OCI-LY1 (cell line): ENCODE results near the gene PSTPIP1.
A peak's percentile ranks its signal among the peaks of the same experiment; 100 is the strongest.

ENCODE experiments used
- H2AFZ ChIP-seq: fragments of 200-600 bp; sonication (generic), shearing (Covaris generic); 2 replicates; pipeline ENCODE4 v1.6.0; 2014; ENCODE audit warnings: antibody characterized with exemption, mild to moderate bottlenecking, low read length
- H3F3A ChIP-seq: fragments of 200-600 bp; sonication (generic), shearing (Covaris generic); 2 replicates; pipeline ENCODE4 v1.6.0; 2014; ENCODE audit warnings: mild to moderate bottlenecking, antibody characterized with exemption, low read length, moderate library complexity; ENCODE audit not compliant: insufficient read depth
- H3K27ac ChIP-seq: fragments of 200-600 bp; sonication (generic); 2 replicates; pipeline ENCODE4 v1.5.1; 2014; ENCODE audit warnings: low read length, mixed run types, mild to moderate bottlenecking, low read depth; ENCODE audit not compliant: poor library complexity, severe bottlenecking
- H3K27me3 ChIP-seq: fragments of 200-600 bp; sonication (generic); 2 replicates; pipeline ENCODE4 v1.6.0; 2014; ENCODE audit warnings: antibody characterized with exemption, mild to moderate bottlenecking, low read length, moderate library complexity; ENCODE audit not compliant: insufficient read depth
- H3K36me3 ChIP-seq: fragments of 200-600 bp; sonication (generic); 2 replicates; pipeline ENCODE4 v1.6.1; 2014; ENCODE audit warnings: mild to moderate bottlenecking, antibody characterized with exemption, low read length, moderate library complexity, mixed read lengths; ENCODE audit not compliant: insufficient read depth
- H3K4me1 ChIP-seq: fragments of 200-600 bp; sonication (generic); 2 replicates; pipeline ENCODE4 v1.5.1; 2014; ENCODE audit warnings: mild to moderate bottlenecking, low read length, moderate library complexity; ENCODE audit not compliant: insufficient read depth, severe bottlenecking
- H3K4me2 ChIP-seq: fragments of 200-600 bp; sonication (generic), shearing (Covaris generic); 2 replicates; pipeline ENCODE4 v1.6.1; 2014; ENCODE audit warnings: low read length
- H3K4me3 ChIP-seq: fragments of 200-600 bp; sonication (generic); 2 replicates; pipeline ENCODE4 v1.5.1; 2014; ENCODE audit warnings: low read length, low read depth, mild to moderate bottlenecking, mixed read lengths; ENCODE audit not compliant: poor library complexity, severe bottlenecking
- H3K79me2 ChIP-seq: fragments of 200-600 bp; shearing (Covaris generic); 2 replicates; pipeline ENCODE4 v1.6.1; 2016; ENCODE audit warnings: mixed run types, low read length, mixed read lengths; ENCODE audit not compliant: insufficient read depth
- H3K9ac ChIP-seq: fragments of 200-600 bp; sonication (generic), shearing (Covaris generic); 2 replicates; pipeline ENCODE4 v1.6.1; 2014; ENCODE audit warnings: mild to moderate bottlenecking, low read length, mixed read lengths
- H3K9me2 ChIP-seq: fragments of 200-600 bp; sonication (generic), shearing (Covaris generic); 2 replicates; pipeline ENCODE4 v1.6.1; 2014; ENCODE audit warnings: low read depth, mild to moderate bottlenecking, low read length, mixed read lengths
- H3K9me3 ChIP-seq: fragments of 200-600 bp; shearing (Covaris generic); 2 replicates; pipeline ENCODE4 v1.6.1; 2014; ENCODE audit warnings: low read length, mixed read lengths
- H4K20me1 ChIP-seq: fragments of 200-600 bp; sonication (generic), shearing (Covaris generic); 2 replicates; pipeline ENCODE4 v1.6.0; 2016; ENCODE audit warnings: mild to moderate bottlenecking, low read length; ENCODE audit not compliant: insufficient read depth
- EZH2 ChIP-seq: fragments of 200-600 bp; sonication (generic), shearing (Covaris generic); IDR thresholded peaks from 2 replicates; pipeline ENCODE4 v1.8.0; 2017; ENCODE audit warnings: borderline replicate concordance, mixed run types, mild to moderate bottlenecking, antibody characterized with exemption, low read length, moderate library complexity, mixed read lengths
- TF ChIP-seq, protein P1 (sequence below): fragments of 200-600 bp; sonication (generic), shearing (Covaris generic); IDR thresholded peaks from 2 replicates; pipeline ENCODE4 v1.5.1; 2017; ENCODE audit warnings: mild to moderate bottlenecking, antibody characterized with exemption, low read length, moderate library complexity, mixed read lengths

PSTPIP1 gene

DNA sequence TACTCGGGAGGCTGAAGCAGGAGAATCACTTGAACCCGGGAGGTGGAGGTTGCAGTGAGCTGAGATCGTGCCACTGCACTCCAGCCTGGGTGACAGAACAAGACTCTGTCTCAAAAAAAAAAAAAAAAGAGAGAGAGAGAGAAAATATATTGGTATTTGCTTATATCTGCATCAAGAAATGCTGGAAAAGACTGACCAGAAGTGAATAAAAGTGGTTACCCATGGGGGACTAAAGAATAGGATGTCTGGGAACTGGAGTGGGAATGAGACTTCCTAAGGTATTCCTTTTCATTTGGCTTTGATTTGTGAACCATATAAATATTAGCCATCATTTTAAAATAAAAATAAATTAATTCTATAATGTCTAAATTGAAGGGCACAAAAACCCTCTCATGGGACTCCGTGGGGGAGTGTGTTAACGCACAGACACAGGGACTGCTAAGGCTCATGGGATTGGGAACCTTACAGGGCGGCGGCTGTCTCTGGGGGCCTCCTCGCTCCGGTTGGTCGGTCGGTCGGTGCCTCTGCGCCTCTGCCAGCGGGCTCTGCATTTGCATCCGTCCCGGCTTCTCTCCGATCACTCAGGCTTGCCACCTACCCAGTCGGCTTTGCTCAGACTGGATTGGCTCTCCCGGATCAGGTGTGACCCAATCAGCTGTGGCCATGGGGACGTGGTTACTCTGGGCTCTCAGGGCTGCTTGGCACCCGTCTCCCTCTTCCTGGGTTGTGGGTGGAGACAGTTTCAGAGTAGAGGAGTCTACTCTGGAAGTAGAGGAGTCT lies 88.6 kb downstream of the PSTPIP1 start:
- Histone ChIP-seq H3K4me2 (peak overlapping the region; percentile 73), H3K27me3 (no peaks in the 10 kb centered on the region), H3K4me1 (peaks cover 29% of the 10 kb centered on the region), H3K9me3 (no peaks in the 10 kb centered on the region), H3K9me2 (no peaks in the 10 kb centered on the region), H3K9ac (peak overlapping the region; percentile 50; the same call in 1 of the 2 replicates), H4K20me1 (no peaks in the 10 kb centered on the region), H3K4me3 (peak overlapping the region; percentile 58), H3K36me3 (no peaks in the 10 kb centered on the region), H3K79me2 (no peaks in the 10 kb centered on the region), H3K27ac (peak overlapping the region; percentile 61), H3F3A (no peaks in the 10 kb centered on the region), H2AFZ (peak overlapping the region; percentile 60; the same call in 1 of the 2 replicates)
- no peak for TF ChIP-seq EZH2
- TF ChIP-seq, protein P1, sequence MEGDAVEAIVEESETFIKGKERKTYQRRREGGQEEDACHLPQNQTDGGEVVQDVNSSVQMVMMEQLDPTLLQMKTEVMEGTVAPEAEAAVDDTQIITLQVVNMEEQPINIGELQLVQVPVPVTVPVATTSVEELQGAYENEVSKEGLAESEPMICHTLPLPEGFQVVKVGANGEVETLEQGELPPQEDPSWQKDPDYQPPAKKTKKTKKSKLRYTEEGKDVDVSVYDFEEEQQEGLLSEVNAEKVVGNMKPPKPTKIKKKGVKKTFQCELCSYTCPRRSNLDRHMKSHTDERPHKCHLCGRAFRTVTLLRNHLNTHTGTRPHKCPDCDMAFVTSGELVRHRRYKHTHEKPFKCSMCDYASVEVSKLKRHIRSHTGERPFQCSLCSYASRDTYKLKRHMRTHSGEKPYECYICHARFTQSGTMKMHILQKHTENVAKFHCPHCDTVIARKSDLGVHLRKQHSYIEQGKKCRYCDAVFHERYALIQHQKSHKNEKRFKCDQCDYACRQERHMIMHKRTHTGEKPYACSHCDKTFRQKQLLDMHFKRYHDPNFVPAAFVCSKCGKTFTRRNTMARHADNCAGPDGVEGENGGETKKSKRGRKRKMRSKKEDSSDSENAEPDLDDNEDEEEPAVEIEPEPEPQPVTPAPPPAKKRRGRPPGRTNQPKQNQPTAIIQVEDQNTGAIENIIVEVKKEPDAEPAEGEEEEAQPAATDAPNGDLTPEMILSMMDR = no peak

DNA sequence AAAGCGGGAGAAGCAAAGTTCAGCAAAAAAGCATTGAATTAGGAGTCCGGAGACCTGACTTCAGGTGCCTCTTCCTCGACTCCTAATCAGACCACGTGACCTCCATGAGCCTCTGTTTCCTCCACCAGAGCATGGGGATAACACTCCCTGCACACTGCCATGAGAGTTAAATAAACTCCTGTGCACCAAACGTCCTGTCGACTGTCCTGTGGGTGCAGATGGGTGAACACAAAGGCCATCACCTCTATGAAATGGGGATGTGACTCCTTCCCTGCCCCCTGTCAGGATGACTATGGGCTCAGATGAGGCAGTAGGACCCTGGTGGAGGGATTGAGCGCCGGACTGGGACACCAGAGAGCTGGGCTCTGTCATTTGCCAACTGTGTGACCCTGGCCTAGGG lies 89.5 kb downstream of the PSTPIP1 start:
- peak overlapping the region; percentile 73 for H3K4me2 ChIP-seq
- no peaks in the 10 kb centered on the region for H3K9me3 ChIP-seq
- H3K79me2 ChIP-seq = no peaks in the 10 kb centered on the region
- H3K9ac ChIP-seq = peak overlapping the region; percentile 50; the same call in 1 of the 2 replicates
- no peaks in the 10 kb centered on the region for H4K20me1 ChIP-seq
- peak overlapping the region; percentile 58 for H3K4me3 ChIP-seq
- H3K36me3 ChIP-seq = no peaks in the 10 kb centered on the region
- H3K27ac ChIP-seq = peak overlapping the region; percentile 61
- H3K9me2 ChIP-seq = no peaks in the 10 kb centered on the region
- H3F3A ChIP-seq = no peaks in the 10 kb centered on the region
- H3K4me1 ChIP-seq = peaks cover 29% of the 10 kb centered on the region
- TF ChIP-seq, protein P1 = no peak
- TF ChIP-seq EZH2 = no peak
- H3K27me3 ChIP-seq = no peaks in the 10 kb centered on the region
- peak overlapping the region; percentile 60; the same call in 1 of the 2 replicates for H2AFZ ChIP-seq

DNA sequence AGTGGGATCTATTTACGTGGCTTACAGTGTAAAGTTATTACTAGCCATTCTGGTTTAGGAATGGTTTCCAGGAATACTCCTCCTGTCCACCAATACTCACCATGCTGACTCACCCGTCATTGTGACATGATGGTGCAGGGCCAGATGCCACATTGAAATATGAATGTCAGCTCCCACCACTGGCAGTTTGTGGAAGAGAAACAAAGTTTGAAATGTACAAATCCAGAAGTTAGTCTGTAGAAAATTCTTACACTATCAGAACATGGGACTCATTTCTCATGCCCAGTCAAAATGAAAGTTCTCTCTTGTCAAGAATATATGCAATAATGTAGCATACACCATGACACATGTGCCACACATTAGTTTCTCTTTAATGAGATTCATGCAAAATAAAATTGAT lies 90.4 kb downstream of the PSTPIP1 start:
- Histone ChIP-seq H3K27me3 (no peaks in the 10 kb centered on the region), H2AFZ (no peak overlapping the region), H3K27ac (no peak overlapping the region), H3K79me2 (no peaks in the 10 kb centered on the region), H3K4me3 (no peak overlapping the region), H3K4me1 (peaks cover 29% of the 10 kb centered on the region), H3K9ac (no peak overlapping the region), H4K20me1 (no peaks in the 10 kb centered on the region), H3K9me2 (no peaks in the 10 kb centered on the region), H3K36me3 (no peaks in the 10 kb centered on the region), H3K9me3 (no peaks in the 10 kb centered on the region), H3K4me2 (no peak overlapping the region), H3F3A (no peaks in the 10 kb centered on the region)
- no peak for TF ChIP-seq EZH2
- TF ChIP-seq, protein P1 = no peak
